HEK293 (cell line): ENCODE data around the gene MAD2L1BP.

Source experiments
- CTCF ChIA-PET: fragments of 350-600 bp; formaldehyde crosslinking; extraction: SDS; loops from one replicate; lab custom pipeline; 2021; ENCODE audit warnings: antibody characterized with exemption; lab: Yijun Ruan, JAX
- POLR2A ChIA-PET: fragments of 300-600 bp; formaldehyde crosslinking; extraction: SDS; loops from one replicate; lab custom pipeline; 2020; ENCODE audit warnings: antibody characterized with exemption, inconsistent platforms; lab: Yijun Ruan, JAX
- H3K27ac ChIP-seq: fragments of 200-500 bp; sonication (Bioruptor generic); 2 replicates; pipeline ENCODE4 v1.5.1; 2014; ENCODE audit warnings: low read depth, low read length, control low read depth, inconsistent platforms; ENCODE audit errors: extremely low read depth
- H3K36me3 ChIP-seq, 2 experiments: fragments of 200-500 bp in 1 of 2; sonication (Bioruptor generic) in 1 of 2; 1 replicate in 1 of 2; 2 replicates in 1 of 2; pipeline ENCODE4 v1.5.1; 2014 to 2017; ENCODE audit warnings: inconsistent platforms in 2 of 2, low read length in 2 of 2; ENCODE audit not compliant: control insufficient read depth in 2 of 2, insufficient read depth in 1 of 2
- H3K4me1 ChIP-seq: fragments of 200-500 bp; sonication (Bioruptor generic); 2 replicates; pipeline ENCODE4 v1.5.1; 2014; ENCODE audit warnings: mild to moderate bottlenecking, low read length, inconsistent platforms; ENCODE audit not compliant: control insufficient read depth, insufficient read depth
- H3K4me3 ChIP-seq: 2 replicates; pipeline ENCODE4 v1.5.1; 2011; ENCODE audit warnings: low read depth, mild to moderate bottlenecking, control low read depth, low read length, moderate library complexity
- H3K9me3 ChIP-seq: fragments of 200-500 bp; sonication (Bioruptor generic); 2 replicates; pipeline ENCODE4 v1.5.1; 2014; ENCODE audit warnings: low read depth, low read length, inconsistent platforms; ENCODE audit not compliant: control insufficient read depth, insufficient read depth
- INSM2 ChIP-seq: fragments of 450-650 bp; formaldehyde crosslinking; IDR thresholded peaks from 2 replicates; pipeline ENCODE4 v1.5.1; 2016; ENCODE audit warnings: missing biosample characterization, missing genetic modification characterization
- MEIS1 ChIP-seq: sonication (generic); formaldehyde crosslinking; IDR thresholded peaks from 2 replicates; pipeline ENCODE4 v1.8.1; 2022; ENCODE audit warnings: missing genetic modification reagents, mild to moderate bottlenecking, borderline replicate concordance
- PATZ1 ChIP-seq: fragments of 450-650 bp; formaldehyde crosslinking; IDR thresholded peaks from 2 replicates; pipeline ENCODE4 v1.5.1; 2016; ENCODE audit warnings: missing biosample characterization, missing genetic modification characterization
- PRDM10 ChIP-seq: fragments of 450-650 bp; formaldehyde crosslinking; IDR thresholded peaks from 2 replicates; pipeline ENCODE4 v1.5.1; 2016; ENCODE audit warnings: missing biosample characterization, missing genetic modification characterization
- ZBTB48 ChIP-seq: fragments of 450-650 bp; formaldehyde crosslinking; IDR thresholded peaks from 2 replicates; pipeline ENCODE4 v1.5.1; 2016; ENCODE audit warnings: missing biosample characterization, missing genetic modification characterization
- ZBTB49 ChIP-seq: fragments of 450-650 bp; formaldehyde crosslinking; IDR thresholded peaks from 2 replicates; pipeline ENCODE4 v1.5.1; 2016; ENCODE audit warnings: missing biosample characterization, missing genetic modification characterization, low read depth
- ZNF19 ChIP-seq: fragments of 450-650 bp; formaldehyde crosslinking; IDR thresholded peaks from 2 replicates; pipeline ENCODE4; 2016; ENCODE audit warnings: missing biosample characterization, missing genetic modification characterization, low read depth
- ZNF280D ChIP-seq: fragments of 450-650 bp; formaldehyde crosslinking; IDR thresholded peaks from 2 replicates; pipeline ENCODE4 v1.5.1; 2016; ENCODE audit warnings: missing biosample characterization, missing genetic modification characterization
- ZNF621 ChIP-seq: fragments of 450-650 bp; formaldehyde crosslinking; IDR thresholded peaks from 2 replicates; pipeline ENCODE4 v1.5.1; 2017; ENCODE audit warnings: missing biosample characterization, missing genetic modification characterization
- ZNF664 ChIP-seq: fragments of 450-650 bp; formaldehyde crosslinking; IDR thresholded peaks from 2 replicates; pipeline ENCODE4 v1.5.1; 2016; ENCODE audit warnings: missing biosample characterization, missing genetic modification characterization
- TF ChIP-seq, protein P1 (sequence below): fragments of 450-650 bp; formaldehyde crosslinking; IDR thresholded peaks from 2 replicates; pipeline ENCODE4 v1.5.0; 2017; ENCODE audit warnings: missing biosample characterization, missing genetic modification characterization, borderline replicate concordance
- TF ChIP-seq, protein P2 (sequence below): fragments of 450-650 bp; formaldehyde crosslinking; IDR thresholded peaks from 2 replicates; pipeline ENCODE4 v1.5.1; 2016; ENCODE audit warnings: missing biosample characterization, missing genetic modification characterization, borderline replicate concordance

The MAD2L1BP gene

DNA sequence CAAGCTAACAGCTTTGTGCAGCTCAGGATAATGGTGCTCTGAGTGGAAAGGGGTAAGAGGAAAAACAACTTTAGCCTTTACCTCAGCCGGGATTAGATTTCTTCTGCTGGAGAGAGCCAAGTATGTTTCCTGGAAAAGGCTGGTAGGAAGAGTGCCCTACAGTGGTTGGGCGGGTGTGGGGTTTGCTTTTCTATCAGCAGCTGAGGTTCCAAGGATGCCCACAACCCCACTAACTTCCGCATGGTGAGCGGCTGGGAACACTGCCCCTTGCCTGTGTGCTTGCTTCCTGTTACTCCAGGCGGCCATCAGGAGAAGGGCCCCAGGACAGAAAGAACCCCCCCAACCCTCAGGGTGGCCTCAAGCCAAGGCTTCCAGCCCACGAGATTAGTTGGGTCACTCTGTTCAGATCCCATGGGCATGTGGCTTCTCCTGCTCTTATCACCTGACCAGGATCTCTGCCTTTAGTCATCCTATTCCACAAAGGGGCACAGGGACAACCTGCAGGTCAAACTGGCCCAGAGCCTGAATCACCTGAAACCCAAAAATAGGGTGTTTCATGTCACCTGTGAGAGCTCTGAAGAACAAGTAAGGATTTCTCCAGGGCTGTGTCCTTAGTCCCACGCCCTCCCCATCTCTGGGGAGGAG is 41.4 kb downstream of the MAD2L1BP start:
- no peaks in the 10 kb centered on the region for H3K9me3 ChIP-seq
- TF ChIP-seq ZBTB48 (tag by site-specific recombination) (no peak), ZNF621 (no peak), ZNF280D (no peak), ZNF664 (no peak), ZBTB49 (no peak), ZNF19 (tag by site-specific recombination) (no peak)
- TF ChIP-seq, protein P1, sequence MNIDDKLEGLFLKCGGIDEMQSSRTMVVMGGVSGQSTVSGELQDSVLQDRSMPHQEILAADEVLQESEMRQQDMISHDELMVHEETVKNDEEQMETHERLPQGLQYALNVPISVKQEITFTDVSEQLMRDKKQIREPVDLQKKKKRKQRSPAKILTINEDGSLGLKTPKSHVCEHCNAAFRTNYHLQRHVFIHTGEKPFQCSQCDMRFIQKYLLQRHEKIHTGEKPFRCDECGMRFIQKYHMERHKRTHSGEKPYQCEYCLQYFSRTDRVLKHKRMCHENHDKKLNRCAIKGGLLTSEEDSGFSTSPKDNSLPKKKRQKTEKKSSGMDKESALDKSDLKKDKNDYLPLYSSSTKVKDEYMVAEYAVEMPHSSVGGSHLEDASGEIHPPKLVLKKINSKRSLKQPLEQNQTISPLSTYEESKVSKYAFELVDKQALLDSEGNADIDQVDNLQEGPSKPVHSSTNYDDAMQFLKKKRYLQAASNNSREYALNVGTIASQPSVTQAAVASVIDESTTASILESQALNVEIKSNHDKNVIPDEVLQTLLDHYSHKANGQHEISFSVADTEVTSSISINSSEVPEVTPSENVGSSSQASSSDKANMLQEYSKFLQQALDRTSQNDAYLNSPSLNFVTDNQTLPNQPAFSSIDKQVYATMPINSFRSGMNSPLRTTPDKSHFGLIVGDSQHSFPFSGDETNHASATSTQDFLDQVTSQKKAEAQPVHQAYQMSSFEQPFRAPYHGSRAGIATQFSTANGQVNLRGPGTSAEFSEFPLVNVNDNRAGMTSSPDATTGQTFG (tag by site-specific recombination): no peak
- TF ChIP-seq, protein P2, sequence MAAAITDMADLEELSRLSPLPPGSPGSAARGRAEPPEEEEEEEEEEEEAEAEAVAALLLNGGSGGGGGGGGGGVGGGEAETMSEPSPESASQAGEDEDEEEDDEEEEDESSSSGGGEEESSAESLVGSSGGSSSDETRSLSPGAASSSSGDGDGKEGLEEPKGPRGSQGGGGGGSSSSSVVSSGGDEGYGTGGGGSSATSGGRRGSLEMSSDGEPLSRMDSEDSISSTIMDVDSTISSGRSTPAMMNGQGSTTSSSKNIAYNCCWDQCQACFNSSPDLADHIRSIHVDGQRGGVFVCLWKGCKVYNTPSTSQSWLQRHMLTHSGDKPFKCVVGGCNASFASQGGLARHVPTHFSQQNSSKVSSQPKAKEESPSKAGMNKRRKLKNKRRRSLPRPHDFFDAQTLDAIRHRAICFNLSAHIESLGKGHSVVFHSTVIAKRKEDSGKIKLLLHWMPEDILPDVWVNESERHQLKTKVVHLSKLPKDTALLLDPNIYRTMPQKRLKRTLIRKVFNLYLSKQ (tag by site-specific recombination): no peak
- ChIA-PET POLR2A (interaction anchor here (1.7 kb wide), 1 partner anchor 26 kb away, joined by 4 read pairs; no protein-coding TSS in a partner anchor), CTCF (interaction anchor here (0.9 to 2.9 kb wide), 2 partner anchors 9 to 11 kb away, joined by 4 to 11 read pairs; partner anchors contain the start of gene MRPS18A)
- no peak overlapping the region for H3K4me3 ChIP-seq
- H3K36me3 ChIP-seq: peaks cover 16 to 100% of the 10 kb centered on the region in 2 experiments
- no peaks in the 10 kb centered on the region for H3K4me1 ChIP-seq
- no peak overlapping the region for H3K27ac ChIP-seq

- Histone ChIP-seq H3K36me3 (peaks cover 16 to 100% of the 10 kb centered on the region in 2 experiments), H3K4me3 (no peak overlapping the region), H3K9me3 (no peaks in the 10 kb centered on the region), H3K4me1 (peaks cover 2% of the 10 kb centered on the region; the same call in 1 of the 2 replicates), H3K27ac (no peak overlapping the region)
- CTCF ChIA-PET: interaction anchor here (0.7 to 2.9 kb wide), 3 partner anchors 8 to 137 kb away, joined by 3 to 11 read pairs (median 4); no protein-coding TSS in a partner anchor
- TF ChIP-seq PATZ1 (no peak), INSM2 (tag by site-specific recombination) (no peak), MEIS1 (no peak), PRDM10 (tag by site-specific recombination) (no peak)
- POLR2A ChIA-PET: interaction anchor here (1.3 to 1.7 kb wide), 2 partner anchors 25 to 49 kb away, joined by 3 to 4 read pairs; partner anchors contain the start of gene GTPBP2
These were observed 42.1 kb downstream of the MAD2L1BP start for GRCh38 chr6:43677759-43678158.
